GM21526 (cell line): ENCODE data around the gene TLR6.

Experiments
- ATAC-seq: cut with Tn5 transposase; IDR thresholded peaks from one replicate; pipeline ENCODE4 v1.9.1; 2021; ENCODE audit warnings: moderate library complexity; ENCODE audit not compliant: unreplicated experiment, low FRiP score

TLR6 gene

GRCh38 chr4:38869511-38869910 lies 12.9 kb upstream of the TLR6 start:
- no peak for ATAC-seq

- no peak for ATAC-seq
Observed at GRCh38 chr4:38868059-38868960, 11.7 kb upstream of the TLR6 start.

- no peak for ATAC-seq
Observed at GRCh38 chr4:38867478-38868058, 11.0 kb upstream of the TLR6 start, which contains the start of gene FAM114A1. TSS of gene FAM114A1 (plus strand) at chr4:38867806. CDS start at chr4:38878079, 10,273 bp downstream.

GRCh38 chr4:38866973-38867477 lies 10.4 kb upstream of the TLR6 start:
- ATAC-seq = no peak

GRCh38 chr4:38865445-38865844 lies 8.8 kb upstream of the TLR6 start:
- ATAC-seq = no peak

- ATAC-seq = no peak
Observed at GRCh38 chr4:38861791-38862190, 5.2 kb upstream of the TLR6 start.

- no peak for ATAC-seq
Observed at GRCh38 chr4:38860788-38861424, 4.3 kb upstream of the TLR6 start.

- no peak for ATAC-seq
Observed at GRCh38 chr4:38859501-38859900, 2.9 kb upstream of the TLR6 start.

- ATAC-seq = no peak
Observed at GRCh38 chr4:38858097-38858420, 1.4 kb upstream of the TLR6 start.

GRCh38 chr4:38857354-38858096 lies 908 bp upstream of the TLR6 start:
- no peak for ATAC-seq

- no peak for ATAC-seq
Observed at GRCh38 chr4:38856046-38856445, 571 bp downstream of the TLR6 start.

- ATAC-seq = no peak
Observed at GRCh38 chr4:38855466-38855865, 1.2 kb downstream of the TLR6 start.

- no peak for ATAC-seq
Observed at GRCh38 chr4:38846015-38846414, 10.6 kb downstream of the TLR6 start.

- ATAC-seq = no peak
Observed at GRCh38 chr4:38842994-38843393, 13.6 kb downstream of the TLR6 start.

- no peak for ATAC-seq
Observed at GRCh38 chr4:38837849-38838248, 18.8 kb downstream of the TLR6 start.

GRCh38 chr4:38837334-38837733 lies 19.3 kb downstream of the TLR6 start:
- no peak for ATAC-seq

- no peak for ATAC-seq
Observed at GRCh38 chr4:38834570-38834969, 22.0 kb downstream of the TLR6 start.

- no peak for ATAC-seq
Observed at GRCh38 chr4:38832624-38833528, 23.7 kb downstream of the TLR6 start.

GRCh38 chr4:38832206-38832605 lies 24.4 kb downstream of the TLR6 start:
- no peak for ATAC-seq

- no peak for ATAC-seq
Observed at GRCh38 chr4:38831653-38832052, 25.0 kb downstream of the TLR6 start.
